Keratinocyte (primary cell): ENCODE data around the gene TBX21. TPM values are rescaled to one million over a fixed set of nuclear protein-coding genes. Genes with fewer than 3 reads are reported as not detected.

Source experiments
- DNase-seq: peaks from one replicate; pipeline ENCODE4 v3.0.0-alpha.2; 2011; ENCODE audit warnings: low read depth, missing footprints, low spot score
- FAIRE-seq: peaks from 2 replicates; lab custom pipeline; 2011; peaks lifted over from hg19 to GRCh38; lab: Jason Lieb, UNC
- H2AFZ ChIP-seq: 2 replicates; pipeline ENCODE4 v1.6.0; 2012; ENCODE audit warnings: low read length, control low read depth, inconsistent platforms; ENCODE audit not compliant: control insufficient read depth
- H3K27ac ChIP-seq: 2 replicates; pipeline ENCODE4 v1.5.1; 2011; ENCODE audit warnings: low read length; ENCODE audit not compliant: control insufficient read depth, insufficient read depth
- H3K27me3 ChIP-seq: 3 replicates; pipeline ENCODE4 v1.6.0; 2011; ENCODE audit warnings: low read length; ENCODE audit not compliant: control insufficient read depth, insufficient read depth; ENCODE audit errors: extremely low read depth
- H3K36me3 ChIP-seq, 2 experiments: 2 replicates in 1 of 2; 3 replicates in 1 of 2; pipeline ENCODE4 v1.5.1; 2011; ENCODE audit warnings: low read length in 2 of 2, mild to moderate bottlenecking in 1 of 2; ENCODE audit not compliant: control insufficient read depth in 2 of 2, insufficient read depth in 2 of 2; ENCODE audit errors: extremely low read depth in 1 of 2
- H3K4me1 ChIP-seq: 3 replicates; pipeline ENCODE4 v1.5.1; 2011; ENCODE audit warnings: low read length; ENCODE audit not compliant: control insufficient read depth, insufficient read depth; ENCODE audit errors: extremely low read depth
- H3K4me2 ChIP-seq: 3 replicates; pipeline ENCODE4 v1.6.0; 2011; ENCODE audit warnings: low read depth, low read length; ENCODE audit not compliant: control insufficient read depth, insufficient read depth; ENCODE audit errors: extremely low read depth
- H3K4me3 ChIP-seq, 3 experiments: fragments of 200-600 bp in 1 of 3; sonication (generic) in 1 of 3; 2 replicates in 2 of 3; 3 replicates in 1 of 3; pipeline ENCODE4 v1.5.1; 2011 to 2016; ENCODE audit warnings: low read length in 3 of 3, mild to moderate bottlenecking in 3 of 3, control low read depth in 2 of 3, inconsistent platforms in 1 of 3, low read depth in 1 of 3, mixed read lengths in 1 of 3, mixed run types in 1 of 3, moderate library complexity in 1 of 3; ENCODE audit not compliant: control insufficient read depth in 2 of 3, insufficient read depth in 2 of 3; ENCODE audit errors: extremely low read depth in 1 of 3
- H3K79me2 ChIP-seq: 2 replicates; pipeline ENCODE4 v1.6.0; 2012; ENCODE audit warnings: low read length; ENCODE audit not compliant: control insufficient read depth, insufficient read depth
- H3K9ac ChIP-seq: 3 replicates; pipeline ENCODE4 v1.6.0; 2011; ENCODE audit warnings: low read length; ENCODE audit not compliant: control insufficient read depth, insufficient read depth; ENCODE audit errors: extremely low read depth
- H3K9me1 ChIP-seq: 3 replicates; pipeline ENCODE4 v1.6.0; 2011; ENCODE audit warnings: low read length; ENCODE audit not compliant: control insufficient read depth, insufficient read depth; ENCODE audit errors: extremely low read depth
- H3K9me3 ChIP-seq: 2 replicates; pipeline ENCODE4 v1.5.1; 2012; ENCODE audit warnings: low read depth, low read length; ENCODE audit not compliant: control insufficient read depth
- H4K20me1 ChIP-seq: 3 replicates; pipeline ENCODE4 v1.6.0; 2011; ENCODE audit warnings: low read length; ENCODE audit not compliant: control insufficient read depth, insufficient read depth; ENCODE audit errors: extremely low read depth
- EZH2 ChIP-seq: IDR thresholded peaks from one replicate; pipeline ENCODE4 v1.6.1; 2012; ENCODE audit warnings: inconsistent platforms, mild to moderate bottlenecking, low read length, moderate library complexity
- dilution Hi-C: fragments of 300-500 bp; cut with MboI; formaldehyde crosslinking; loops from one replicate; pipeline ENCODE4 v1.7.0; 2020; ENCODE audit warnings: low sequenced_read_pairs; ENCODE audit not compliant: extremely low pct_ligation_motif_present
- polyA plus RNA-seq, 5 experiments: library from polyadenylated mRNA; depleted of rRNA in 3 of 5; stranded (reverse) in 3 of 5; stranded (forward) in 1 of 5; unstranded in 1 of 5; fragments of >200 nt; gene quantifications; 1 replicate in 1 of 5; 2 replicates in 3 of 5; 3 replicates in 1 of 5; pipeline versions ENCODE4 v1.2.1 to v1.2.3, GENCODE V29; 2011 to 2012; ENCODE audit warnings: missing spikeins in 2 of 5, low read depth in 1 of 5, low replicate concordance in 1 of 5
- TF ChIP-seq, protein P1 (sequence below), 3 experiments: IDR thresholded peaks in 1 of 3; conservative IDR thresholded peaks in 1 of 3; optimal IDR thresholded peaks in 1 of 3; 2 replicates in 2 of 3; 3 replicates in 1 of 3; pipeline versions ENCODE3 to v1.5.1; 2011; ENCODE audit warnings: low read length in 3 of 3, mild to moderate bottlenecking in 3 of 3, moderate library complexity in 2 of 3, control low read depth in 1 of 3, inconsistent platforms in 1 of 3; ENCODE audit not compliant: insufficient read depth in 2 of 3; ENCODE audit errors: extremely low read depth in 1 of 3

TBX21 gene
- polyA plus RNA-seq, 1 donor (not counting 4 experiments of a cell fraction or from before 2014, with no cell fraction given): not detected

DNA sequence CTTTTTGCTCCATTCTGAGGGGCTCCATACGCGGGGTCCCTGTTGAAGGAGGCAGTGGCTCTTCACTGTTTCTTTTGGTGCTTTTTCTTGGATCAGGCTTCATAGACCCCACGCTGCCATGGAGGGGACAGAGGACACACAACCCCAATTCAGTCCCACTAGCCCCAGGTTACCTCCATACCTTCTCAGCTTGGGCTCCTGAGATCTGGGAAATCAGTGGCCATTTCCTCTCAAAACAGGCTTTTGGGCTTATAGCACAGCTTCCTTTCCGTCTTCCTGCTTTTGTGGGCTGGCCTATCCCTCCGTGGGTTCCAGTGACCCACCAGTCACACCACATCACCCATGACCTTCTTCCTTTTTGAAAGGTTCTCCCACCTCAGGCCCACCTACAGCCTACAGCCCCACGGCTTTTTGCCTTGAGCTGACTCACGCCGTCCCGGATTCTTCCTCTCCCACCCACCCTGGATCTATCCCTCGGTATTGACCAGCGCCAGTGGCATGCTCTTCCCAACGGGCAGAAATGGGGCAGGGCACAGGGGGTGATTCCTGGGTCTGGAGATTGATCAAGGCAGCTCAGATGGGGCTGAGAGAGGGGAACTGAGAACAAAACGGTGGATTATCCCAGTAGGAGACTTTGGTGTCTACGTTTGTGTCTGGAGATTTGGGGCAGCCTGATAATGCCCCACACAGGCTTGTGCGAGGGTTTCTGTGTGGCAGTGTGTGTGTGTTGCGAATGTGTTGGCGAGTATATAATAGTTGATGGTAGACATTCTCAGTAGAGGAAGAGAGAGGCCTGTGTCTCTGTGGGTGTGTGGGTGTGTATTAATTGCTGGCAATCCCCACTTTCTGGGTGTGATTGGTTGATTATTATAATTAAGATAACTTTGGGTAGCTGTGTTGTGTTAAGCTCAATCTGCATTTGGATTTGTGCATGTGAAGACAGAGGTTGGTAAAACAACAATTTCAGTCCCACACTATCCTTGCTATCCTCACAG, 3.8 kb downstream of the TBX21 start:
- Histone ChIP-seq H3K27ac (no peak overlapping the region), H3K79me2 (no peaks in the 10 kb centered on the region), H3K27me3 (peaks cover 56% of the 10 kb centered on the region), H3K9me3 (no peaks in the 10 kb centered on the region), H3K4me1 (no peaks in the 10 kb centered on the region), H3K9ac (no peak overlapping the region), H2AFZ (no peak overlapping the region), H3K36me3 (no peaks in the 10 kb centered on the region), H4K20me1 (no peaks in the 10 kb centered on the region), H3K9me1 (no peaks in the 10 kb centered on the region), H3K4me2 (no peak overlapping the region), H3K4me3 (no peak overlapping the region)
- dilution Hi-C loops: no loop called here
- TF ChIP-seq, protein P1, sequence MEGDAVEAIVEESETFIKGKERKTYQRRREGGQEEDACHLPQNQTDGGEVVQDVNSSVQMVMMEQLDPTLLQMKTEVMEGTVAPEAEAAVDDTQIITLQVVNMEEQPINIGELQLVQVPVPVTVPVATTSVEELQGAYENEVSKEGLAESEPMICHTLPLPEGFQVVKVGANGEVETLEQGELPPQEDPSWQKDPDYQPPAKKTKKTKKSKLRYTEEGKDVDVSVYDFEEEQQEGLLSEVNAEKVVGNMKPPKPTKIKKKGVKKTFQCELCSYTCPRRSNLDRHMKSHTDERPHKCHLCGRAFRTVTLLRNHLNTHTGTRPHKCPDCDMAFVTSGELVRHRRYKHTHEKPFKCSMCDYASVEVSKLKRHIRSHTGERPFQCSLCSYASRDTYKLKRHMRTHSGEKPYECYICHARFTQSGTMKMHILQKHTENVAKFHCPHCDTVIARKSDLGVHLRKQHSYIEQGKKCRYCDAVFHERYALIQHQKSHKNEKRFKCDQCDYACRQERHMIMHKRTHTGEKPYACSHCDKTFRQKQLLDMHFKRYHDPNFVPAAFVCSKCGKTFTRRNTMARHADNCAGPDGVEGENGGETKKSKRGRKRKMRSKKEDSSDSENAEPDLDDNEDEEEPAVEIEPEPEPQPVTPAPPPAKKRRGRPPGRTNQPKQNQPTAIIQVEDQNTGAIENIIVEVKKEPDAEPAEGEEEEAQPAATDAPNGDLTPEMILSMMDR (optimal IDR thresholded peaks at IDR 0.05 in 1 of 3, IDR thresholded peaks at IDR 0.05 in 1 of 3, conservative IDR thresholded peaks at IDR 0.05 in 1 of 3; ENCODE audit: extremely low read depth in 1 of 3, insufficient read depth in 2 of 3, low read length in 3 of 3): no peak
- no peak for TF ChIP-seq EZH2
- no peak for FAIRE-seq
- no peak for DNase-seq

DNA sequence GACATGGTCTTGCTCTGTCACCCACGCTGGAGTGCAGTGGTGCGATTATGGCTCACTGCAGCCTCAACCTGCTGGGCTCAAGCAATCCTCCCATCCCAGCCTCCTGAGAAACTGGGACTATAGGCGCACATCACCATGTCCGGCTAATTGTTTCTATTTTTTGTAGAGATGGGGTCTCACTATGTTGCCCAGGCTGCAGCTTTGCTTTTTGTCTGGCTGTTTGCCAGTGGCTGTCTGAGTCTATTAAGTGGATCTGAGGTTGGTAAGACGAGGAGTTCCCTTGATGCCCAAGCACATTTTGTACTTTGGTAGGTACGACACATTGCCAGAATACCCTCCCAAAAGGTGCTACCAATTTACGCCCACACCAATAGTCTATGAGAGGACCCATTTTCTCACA, 5.1 kb downstream of the TBX21 start:
- no peak for DNase-seq
- Histone ChIP-seq H2AFZ (no peak overlapping the region), H3K27me3 (peaks cover 51% of the 10 kb centered on the region), H3K9ac (no peak overlapping the region), H4K20me1 (no peaks in the 10 kb centered on the region), H3K79me2 (no peaks in the 10 kb centered on the region), H3K9me3 (no peaks in the 10 kb centered on the region), H3K36me3 (no peaks in the 10 kb centered on the region), H3K4me2 (no peak overlapping the region), H3K9me1 (no peaks in the 10 kb centered on the region), H3K27ac (no peak overlapping the region), H3K4me1 (no peaks in the 10 kb centered on the region), H3K4me3 (no peak overlapping the region)
- TF ChIP-seq EZH2: no peak
- TF ChIP-seq, protein P1 (optimal IDR thresholded peaks at IDR 0.05 in 1 of 3, IDR thresholded peaks at IDR 0.05 in 1 of 3, conservative IDR thresholded peaks at IDR 0.05 in 1 of 3; ENCODE audit: extremely low read depth in 1 of 3, insufficient read depth in 2 of 3, low read length in 3 of 3): no peak
- no peak for FAIRE-seq
- dilution Hi-C loops: no loop called here
